ENCODE measurements around the gene VMP1. TPM values are rescaled to one million over a fixed set of nuclear protein-coding genes. Genes with fewer than 3 reads are reported as not detected.

Gene VMP1
- total and polyA plus RNA-seq, 2 of the 13 experiments (the other 11 are each of a cell fraction or from before 2014, with no cell fraction given) = 186 to 271 TPM

DNA sequence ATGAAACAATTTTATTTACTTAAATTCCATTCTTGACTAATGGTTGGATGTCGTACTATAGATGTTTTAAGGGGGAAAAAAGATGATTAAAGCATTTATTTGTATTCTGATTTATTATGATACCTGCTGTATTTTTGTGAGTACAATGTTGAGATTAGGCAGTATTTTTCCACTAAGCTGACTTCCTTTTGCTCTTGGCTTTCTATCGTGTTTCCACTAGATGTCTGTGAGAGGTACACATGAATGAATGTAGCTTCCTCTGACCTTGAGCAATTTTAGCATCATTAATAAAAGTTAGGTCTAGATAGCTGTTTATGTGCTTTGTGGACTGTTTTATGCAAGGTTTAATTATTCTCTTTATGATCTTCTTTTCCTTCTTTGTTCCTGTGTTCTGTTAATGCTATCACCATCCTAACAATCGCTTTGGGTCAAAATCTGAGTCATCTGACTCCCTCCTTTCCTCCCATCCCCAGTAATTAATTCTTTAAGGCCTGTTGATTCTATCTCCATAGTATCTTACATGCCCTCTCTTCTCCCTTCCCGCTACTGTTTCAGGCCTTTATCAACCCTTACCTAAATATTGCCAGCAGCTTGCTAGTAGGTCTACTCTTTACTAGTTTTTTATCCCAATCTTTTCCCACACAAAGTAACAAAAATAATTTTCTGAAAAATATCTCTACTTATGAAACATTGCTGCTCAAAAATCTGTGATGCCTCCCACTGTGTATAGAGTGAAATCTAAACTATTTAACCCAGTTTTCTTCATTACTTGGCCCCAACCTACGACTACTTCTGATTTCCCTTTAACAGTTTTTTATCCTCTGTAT, 76.0 kb downstream of the VMP1 start:
- Histone ChIP-seq H3K27ac (ENCODE audit: extremely low read length, insufficient read depth, low read length) (peak overlapping the region; percentile 97), H3K36me3 (replicated peaks in 1 of 2; ENCODE audit: control insufficient read depth in 1 of 2, insufficient read depth in 2 of 2, low read length in 2 of 2) (peaks cover 1 to 11% of the 10 kb centered on the region in 2 experiments; a peak in 2 of 5 replicates), H3K9ac (ENCODE audit: insufficient read depth, low read depth, low read length) (peak overlapping the region; percentile 83), H3K4me2 (ENCODE audit: low read depth, low read length) (no peak overlapping the region), H3K9me3 (ENCODE audit: low read length) (no peaks in the 10 kb centered on the region), H4K20me1 (ENCODE audit: insufficient read depth, low read length) (no peaks in the 10 kb centered on the region), H3K4me1 (ENCODE audit: insufficient read depth, low read length) (peaks cover 83% of the 10 kb centered on the region), H3K79me2 (ENCODE audit: insufficient read depth, low read length) (peaks cover 13% of the 10 kb centered on the region), H3K27me3 (ENCODE audit: control insufficient read depth in 1 of 2, insufficient read depth in 2 of 2, low read length in 2 of 2) (no peaks in the 10 kb centered on the region), H2AFZ (ENCODE audit: low read length) (no peak overlapping the region), H3K4me3 (replicated peaks in 1 of 3; ENCODE audit: insufficient read depth in 1 of 3, low read depth in 2 of 3, low read length in 3 of 3) (no peak overlapping the region)
- CTCF ChIA-PET (ENCODE audit: low intra/inter-chr PET ratio, low total read pairs) = no interaction called here
- BruUV-seq (replicated peaks) = no TSS peak
- whole genome bisulfite sequencing (ENCODE audit: low lambda C conversion rate) = 87% methylated on average over 5 of the region's 5 CpGs
- in situ Hi-C loops (cut with HindIII; ENCODE audit: extremely low pct_ligation_motif_present, low pct_unique_long_range_greater_than_20kb) = no loop called here
- intact Hi-C loops (cut with micrococcal nuclease; ENCODE audit: unreplicated experiment) = loop anchor here (2.0 kb wide), 1 partner anchor 13 kb away; no protein-coding TSS in a partner anchor
- ATAC-seq (no peak), FAIRE-seq (no peak), DNase-seq (ENCODE audit: low spot score) (no peak)
- POLR2A ChIA-PET = interaction anchor here (1.3 to 9.8 kb wide), 4 partner anchors 9 to 57 kb away, joined by 3 to 501 read pairs (median 66); no protein-coding TSS in a partner anchor
- TF ChIP-seq, protein P1, sequence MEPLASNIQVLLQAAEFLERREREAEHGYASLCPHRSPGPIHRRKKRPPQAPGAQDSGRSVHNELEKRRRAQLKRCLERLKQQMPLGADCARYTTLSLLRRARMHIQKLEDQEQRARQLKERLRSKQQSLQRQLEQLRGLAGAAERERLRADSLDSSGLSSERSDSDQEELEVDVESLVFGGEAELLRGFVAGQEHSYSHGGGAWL (CRISPR knock-in tag; IDR thresholded peaks at IDR 0.05) = no peak
- TF ChIP-seq NCOR1 (IDR thresholded peaks at IDR 0.05; ENCODE audit: borderline replicate concordance, low read length) = no peak
- no peak for TF ChIP-seq ZNF10 (CRISPR knock-in tag; IDR thresholded peaks at IDR 0.05; ENCODE audit: borderline replicate concordance, low read depth)
- TF ChIP-seq, protein P2, sequence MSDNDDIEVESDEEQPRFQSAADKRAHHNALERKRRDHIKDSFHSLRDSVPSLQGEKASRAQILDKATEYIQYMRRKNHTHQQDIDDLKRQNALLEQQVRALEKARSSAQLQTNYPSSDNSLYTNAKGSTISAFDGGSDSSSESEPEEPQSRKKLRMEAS (IDR thresholded peaks at IDR 0.05) = no peak
- TF ChIP-seq ZNF230 (CRISPR knock-in tag; IDR thresholded peaks at IDR 0.05) = no peak
- TF ChIP-seq, protein P3, sequence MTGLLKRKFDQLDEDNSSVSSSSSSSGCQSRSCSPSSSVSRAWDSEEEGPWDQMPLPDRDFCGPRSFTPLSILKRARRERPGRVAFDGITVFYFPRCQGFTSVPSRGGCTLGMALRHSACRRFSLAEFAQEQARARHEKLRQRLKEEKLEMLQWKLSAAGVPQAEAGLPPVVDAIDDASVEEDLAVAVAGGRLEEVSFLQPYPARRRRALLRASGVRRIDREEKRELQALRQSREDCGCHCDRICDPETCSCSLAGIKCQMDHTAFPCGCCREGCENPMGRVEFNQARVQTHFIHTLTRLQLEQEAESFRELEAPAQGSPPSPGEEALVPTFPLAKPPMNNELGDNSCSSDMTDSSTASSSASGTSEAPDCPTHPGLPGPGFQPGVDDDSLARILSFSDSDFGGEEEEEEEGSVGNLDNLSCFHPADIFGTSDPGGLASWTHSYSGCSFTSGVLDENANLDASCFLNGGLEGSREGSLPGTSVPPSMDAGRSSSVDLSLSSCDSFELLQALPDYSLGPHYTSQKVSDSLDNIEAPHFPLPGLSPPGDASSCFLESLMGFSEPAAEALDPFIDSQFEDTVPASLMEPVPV (CRISPR knock-in tag; IDR thresholded peaks at IDR 0.05) = no peak
- TF ChIP-seq GPN1 (CRISPR knock-in tag; IDR thresholded peaks at IDR 0.05; ENCODE audit: borderline replicate concordance) = no peak
- no peak for TF ChIP-seq ZFY (CRISPR knock-in tag; IDR thresholded peaks at IDR 0.05)
- no peak for TF ChIP-seq CBX1 (IDR thresholded peaks at IDR 0.05; ENCODE audit: low read depth)
- 0 out of 2 replicates have a peak, but pooled peaks have one; percentile 4 for TF ChIP-seq GATAD2A (CRISPR knock-in tag; IDR thresholded peaks at IDR 0.05)
- TF ChIP-seq, protein P4, sequence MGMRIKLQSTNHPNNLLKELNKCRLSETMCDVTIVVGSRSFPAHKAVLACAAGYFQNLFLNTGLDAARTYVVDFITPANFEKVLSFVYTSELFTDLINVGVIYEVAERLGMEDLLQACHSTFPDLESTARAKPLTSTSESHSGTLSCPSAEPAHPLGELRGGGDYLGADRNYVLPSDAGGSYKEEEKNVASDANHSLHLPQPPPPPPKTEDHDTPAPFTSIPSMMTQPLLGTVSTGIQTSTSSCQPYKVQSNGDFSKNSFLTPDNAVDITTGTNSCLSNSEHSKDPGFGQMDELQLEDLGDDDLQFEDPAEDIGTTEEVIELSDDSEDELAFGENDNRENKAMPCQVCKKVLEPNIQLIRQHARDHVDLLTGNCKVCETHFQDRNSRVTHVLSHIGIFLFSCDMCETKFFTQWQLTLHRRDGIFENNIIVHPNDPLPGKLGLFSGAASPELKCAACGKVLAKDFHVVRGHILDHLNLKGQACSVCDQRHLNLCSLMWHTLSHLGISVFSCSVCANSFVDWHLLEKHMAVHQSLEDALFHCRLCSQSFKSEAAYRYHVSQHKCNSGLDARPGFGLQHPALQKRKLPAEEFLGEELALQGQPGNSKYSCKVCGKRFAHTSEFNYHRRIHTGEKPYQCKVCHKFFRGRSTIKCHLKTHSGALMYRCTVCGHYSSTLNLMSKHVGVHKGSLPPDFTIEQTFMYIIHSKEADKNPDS (CRISPR knock-in tag; IDR thresholded peaks at IDR 0.05) = no peak
- no peak for TF ChIP-seq BORCS8-MEF2B (CRISPR knock-in tag; IDR thresholded peaks at IDR 0.05)
- TF ChIP-seq CREM (IDR thresholded peaks at IDR 0.05) = 0 out of 2 replicates have a peak, but pooled peaks have one; percentile 4
- TF ChIP-seq CREM (CRISPR knock-in tag; IDR thresholded peaks at IDR 0.05) = no peak
- TF ChIP-seq, protein P5, sequence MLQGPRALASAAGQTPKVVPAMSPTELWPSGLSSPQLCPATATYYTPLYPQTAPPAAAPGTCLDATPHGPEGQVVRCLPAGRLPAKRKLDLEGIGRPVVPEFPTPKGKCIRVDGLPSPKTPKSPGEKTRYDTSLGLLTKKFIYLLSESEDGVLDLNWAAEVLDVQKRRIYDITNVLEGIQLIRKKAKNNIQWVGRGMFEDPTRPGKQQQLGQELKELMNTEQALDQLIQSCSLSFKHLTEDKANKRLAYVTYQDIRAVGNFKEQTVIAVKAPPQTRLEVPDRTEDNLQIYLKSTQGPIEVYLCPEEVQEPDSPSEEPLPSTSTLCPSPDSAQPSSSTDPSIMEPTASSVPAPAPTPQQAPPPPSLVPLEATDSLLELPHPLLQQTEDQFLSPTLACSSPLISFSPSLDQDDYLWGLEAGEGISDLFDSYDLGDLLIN (CRISPR knock-in tag; IDR thresholded peaks at IDR 0.05; ENCODE audit: borderline replicate concordance) = no peak
- TF ChIP-seq ZNF34 (CRISPR knock-in tag; IDR thresholded peaks at IDR 0.05; ENCODE audit: borderline replicate concordance) = no peak
- TF ChIP-seq CBX5 (CRISPR knock-in tag; IDR thresholded peaks at IDR 0.05; ENCODE audit: borderline replicate concordance) = no peak
- TF ChIP-seq, protein P6, sequence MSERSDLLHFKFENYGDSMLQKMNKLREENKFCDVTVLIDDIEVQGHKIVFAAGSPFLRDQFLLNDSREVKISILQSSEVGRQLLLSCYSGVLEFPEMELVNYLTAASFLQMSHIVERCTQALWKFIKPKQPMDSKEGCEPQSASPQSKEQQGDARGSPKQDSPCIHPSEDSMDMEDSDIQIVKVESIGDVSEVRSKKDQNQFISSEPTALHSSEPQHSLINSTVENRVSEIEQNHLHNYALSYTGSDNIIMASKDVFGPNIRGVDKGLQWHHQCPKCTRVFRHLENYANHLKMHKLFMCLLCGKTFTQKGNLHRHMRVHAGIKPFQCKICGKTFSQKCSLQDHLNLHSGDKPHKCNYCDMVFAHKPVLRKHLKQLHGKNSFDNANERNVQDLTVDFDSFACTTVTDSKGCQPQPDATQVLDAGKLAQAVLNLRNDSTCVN (CRISPR knock-in tag; IDR thresholded peaks at IDR 0.05; ENCODE audit: borderline replicate concordance) = no peak
